ENCODE data around the gene GRK2. TPM values are rescaled to one million over a fixed set of nuclear protein-coding genes. Genes with fewer than 3 reads are reported as not detected.

The GRK2 gene
- total RNA-seq, 1 donor: 33.2 TPM

- no peak overlapping the region for H3K4me3 ChIP-seq (ENCODE audit: low read depth, low read length)
- DNase-seq (ENCODE audit: low read depth): no peak
- TF ChIP-seq, protein P1, sequence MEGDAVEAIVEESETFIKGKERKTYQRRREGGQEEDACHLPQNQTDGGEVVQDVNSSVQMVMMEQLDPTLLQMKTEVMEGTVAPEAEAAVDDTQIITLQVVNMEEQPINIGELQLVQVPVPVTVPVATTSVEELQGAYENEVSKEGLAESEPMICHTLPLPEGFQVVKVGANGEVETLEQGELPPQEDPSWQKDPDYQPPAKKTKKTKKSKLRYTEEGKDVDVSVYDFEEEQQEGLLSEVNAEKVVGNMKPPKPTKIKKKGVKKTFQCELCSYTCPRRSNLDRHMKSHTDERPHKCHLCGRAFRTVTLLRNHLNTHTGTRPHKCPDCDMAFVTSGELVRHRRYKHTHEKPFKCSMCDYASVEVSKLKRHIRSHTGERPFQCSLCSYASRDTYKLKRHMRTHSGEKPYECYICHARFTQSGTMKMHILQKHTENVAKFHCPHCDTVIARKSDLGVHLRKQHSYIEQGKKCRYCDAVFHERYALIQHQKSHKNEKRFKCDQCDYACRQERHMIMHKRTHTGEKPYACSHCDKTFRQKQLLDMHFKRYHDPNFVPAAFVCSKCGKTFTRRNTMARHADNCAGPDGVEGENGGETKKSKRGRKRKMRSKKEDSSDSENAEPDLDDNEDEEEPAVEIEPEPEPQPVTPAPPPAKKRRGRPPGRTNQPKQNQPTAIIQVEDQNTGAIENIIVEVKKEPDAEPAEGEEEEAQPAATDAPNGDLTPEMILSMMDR (IDR thresholded peaks at IDR 0.05; ENCODE audit: insufficient read depth, low read depth, low read length): no peak
Observed at GRCh38 chr11:67271205-67271540, 4.9 kb downstream of the GRK2 start.

DNA sequence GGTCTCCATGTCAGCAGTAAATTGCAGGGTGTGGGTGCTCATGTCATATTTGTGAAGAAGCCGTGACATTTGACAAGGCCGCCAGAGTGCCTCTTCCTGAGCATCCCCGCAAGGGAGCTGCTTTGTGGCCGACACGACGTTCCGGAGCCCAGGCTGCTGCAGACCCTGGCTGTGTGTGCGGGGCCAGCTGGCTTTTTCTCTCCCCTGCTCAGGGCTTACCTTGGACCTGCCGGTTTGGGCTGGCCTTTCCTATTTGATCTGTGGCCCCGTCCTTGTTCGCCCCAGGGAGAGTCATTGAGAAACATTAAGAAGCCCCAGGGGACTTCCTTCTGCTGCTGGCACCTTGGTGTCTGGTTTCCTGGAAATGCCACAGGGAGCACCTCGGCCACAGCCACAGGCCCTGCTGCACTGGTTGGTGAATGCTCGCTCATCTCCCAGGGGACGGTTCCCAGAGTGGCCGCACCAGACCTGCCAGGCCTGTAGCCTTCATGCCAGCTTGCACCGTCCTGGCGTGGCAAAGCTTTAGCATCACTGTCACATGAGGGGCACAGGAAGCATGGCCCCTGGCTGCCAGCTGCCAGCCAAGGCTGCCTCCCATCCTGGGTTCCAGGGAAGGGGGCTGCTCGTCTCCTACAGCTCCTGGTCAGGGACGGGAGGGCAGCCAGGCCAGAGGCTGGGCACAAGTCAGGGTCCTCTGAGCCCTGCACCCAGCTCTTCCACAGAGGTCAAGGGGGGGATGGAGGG lies 5.4 kb downstream of the GRK2 start:
- H3K4me3 ChIP-seq (ENCODE audit: low read depth, low read length): no peak overlapping the region
- DNase-seq (ENCODE audit: low read depth): no peak
- TF ChIP-seq, protein P1 (IDR thresholded peaks at IDR 0.05; ENCODE audit: insufficient read depth, low read depth, low read length): no peak

GRCh38 chr11:67272327-67273259 lies 6.3 kb downstream of the GRK2 start:
- no peak for DNase-seq (ENCODE audit: low read depth)
- H3K4me3 ChIP-seq (ENCODE audit: low read depth, low read length): no peak overlapping the region
- TF ChIP-seq, protein P1 (IDR thresholded peaks at IDR 0.05; ENCODE audit: insufficient read depth, low read depth, low read length): no peak

DNA sequence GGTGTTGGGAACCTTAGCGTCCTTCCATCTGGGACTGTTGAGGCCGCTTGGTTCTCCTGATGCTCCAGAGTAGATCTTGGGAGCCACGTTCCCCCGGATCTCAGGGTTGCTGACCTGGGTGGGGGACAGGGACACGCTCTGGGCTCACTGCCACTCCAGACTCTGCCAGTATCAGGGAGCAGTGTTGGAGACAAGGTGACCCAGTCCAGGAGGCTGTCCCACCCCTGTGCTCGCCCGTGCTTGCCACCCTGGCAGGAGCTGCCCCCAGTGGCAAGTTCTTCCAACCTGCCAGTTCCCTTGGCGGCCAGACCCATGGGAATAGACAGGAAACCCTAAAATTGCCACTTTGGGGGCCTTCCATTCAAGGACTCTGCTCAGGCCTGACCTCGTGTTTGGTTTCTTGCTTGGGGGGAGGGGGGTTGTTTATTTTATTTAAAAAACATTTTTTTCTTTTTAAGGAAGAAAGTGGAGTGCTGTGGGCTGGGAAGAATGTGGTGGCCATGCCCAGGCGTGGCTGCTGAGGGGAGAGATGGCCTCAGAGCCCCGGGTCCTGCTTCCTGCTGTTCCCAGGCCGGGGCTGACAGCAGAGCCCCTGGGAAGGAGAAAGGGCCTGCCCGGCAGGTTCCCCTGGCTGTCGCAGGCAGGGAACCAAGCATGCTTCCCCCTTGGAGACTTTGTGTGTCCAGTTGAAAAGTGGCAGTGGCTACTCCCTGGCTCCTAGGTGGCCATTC lies 7.2 kb downstream of the GRK2 start:
- no peak for DNase-seq (ENCODE audit: low read depth)
- TF ChIP-seq, protein P1 (IDR thresholded peaks at IDR 0.05; ENCODE audit: insufficient read depth, low read depth, low read length): no peak

GRCh38 chr11:67274768-67275605 lies 8.7 kb downstream of the GRK2 start:
- no peak for DNase-seq (ENCODE audit: low read depth)
- TF ChIP-seq, protein P1 (IDR thresholded peaks at IDR 0.05; ENCODE audit: insufficient read depth, low read depth, low read length): no peak
- no peak overlapping the region for H3K4me3 ChIP-seq (ENCODE audit: low read depth, low read length)

More for the DNA sequence above, 7.2 kb downstream of the GRK2 start:
- no peak overlapping the region for H3K4me3 ChIP-seq (ENCODE audit: low read depth, low read length)

Data from fibroblast of villous mesenchyme (primary cell).